Activated CD8-positive, alpha-beta T cell treated with anti-CD3 and anti-CD28 coated beads, Interleukin-2, amount 10 ng/mL, durations not matched to agents 7 days and 5 days (primary cell): ENCODE measurements around the gene ENTPD7. TPM values are rescaled to one million over a fixed set of nuclear protein-coding genes. Genes with fewer than 3 reads are reported as not detected.
A peak's percentile ranks its signal among the peaks of the same experiment; 100 is the strongest.

Source experiments
- ATAC-seq: fragments of 150-1000 bp; cut with Tn5 transposase; one replicate; pipeline ENCODE4 v1.10.0; 2021; ENCODE audit warnings: moderate library complexity
- CTCF ChIA-PET: fragments of 350-600 bp; sonication (Branson Sonifier 250); formaldehyde crosslinking; loops from one replicate; lab custom pipeline; 2021; ENCODE audit warnings: antibody characterized with exemption; lab: Charles Lee
- POLR2A ChIA-PET: fragments of 350-600 bp; sonication (Branson Sonifier 250); formaldehyde crosslinking; loops from one replicate; lab custom pipeline; 2021; ENCODE audit warnings: antibody characterized with exemption; lab: Charles Lee
- DNase-seq: peaks from one replicate; pipeline ENCODE4 v3.0.0-alpha.2; 2020
- H3K27ac Mint-ChIP-seq: one replicate; pipeline ENCODE4 v1.8.0; 2021; ENCODE audit warnings: mild to moderate bottlenecking, mixed read lengths
- H3K27me3 Mint-ChIP-seq: one replicate; pipeline ENCODE4 v1.8.0; 2021; ENCODE audit warnings: low read depth, mixed read lengths
- H3K36me3 Mint-ChIP-seq: one replicate; pipeline ENCODE4 v1.8.0; 2021; ENCODE audit warnings: low read depth, mixed read lengths
- H3K4me1 Mint-ChIP-seq: one replicate; pipeline ENCODE4 v1.8.0; 2021; ENCODE audit warnings: low read depth, mixed read lengths
- H3K4me3 Mint-ChIP-seq: one replicate; pipeline ENCODE4 v1.8.0; 2021; ENCODE audit warnings: mild to moderate bottlenecking, mixed read lengths
- H3K9me3 Mint-ChIP-seq: one replicate; pipeline ENCODE4 v1.8.0; 2022; ENCODE audit warnings: mixed read lengths; ENCODE audit not compliant: insufficient read depth
- total RNA-seq, 2 experiments: library from RNA; stranded (reverse); gene quantifications; one replicate each; pipeline ENCODE4 v1.2.3, GENCODE V29; 2021

Gene ENTPD7
- total RNA-seq = 1 to 10 TPM; 5.8 to 6.0 TPM

- peak; percentile 100 for ATAC-seq
- Mint-ChIP-seq H3K9me3 (no peaks in the 10 kb centered on the region), H3K27ac (peak within 1 kb of the TSS; percentile 68), H3K4me3 (peak within 1 kb of the TSS; percentile 81), H3K4me1 (peaks cover 19% of the 10 kb centered on the region), H3K36me3 (peaks cover 3% of the 10 kb centered on the region), H3K27me3 (peaks cover 23% of the 10 kb centered on the region)
- POLR2A ChIA-PET = interaction anchor here (1.9 to 2.0 kb wide), 2 partner anchors 38 to 72 kb away, joined by 6 to 12 read pairs; partner anchors contain the start of genes COX15, CUTC and SLC25A28
- CTCF ChIA-PET = interaction anchor here (0.8 to 1.8 kb wide), 12 partner anchors 13 to 98 kb away, joined by 3 to 7 read pairs (median 4); partner anchors contain the start of genes COX15 and CUTC
- peak; percentile 94 for DNase-seq
Observed at GRCh38 chr10:99659031-99659867, at the start of gene ENTPD7. Gene ENTPD7, plus strand, starts transcription at chr10:99659509. Its CDS starts 448 bp downstream, at chr10:99659957.

DNA sequence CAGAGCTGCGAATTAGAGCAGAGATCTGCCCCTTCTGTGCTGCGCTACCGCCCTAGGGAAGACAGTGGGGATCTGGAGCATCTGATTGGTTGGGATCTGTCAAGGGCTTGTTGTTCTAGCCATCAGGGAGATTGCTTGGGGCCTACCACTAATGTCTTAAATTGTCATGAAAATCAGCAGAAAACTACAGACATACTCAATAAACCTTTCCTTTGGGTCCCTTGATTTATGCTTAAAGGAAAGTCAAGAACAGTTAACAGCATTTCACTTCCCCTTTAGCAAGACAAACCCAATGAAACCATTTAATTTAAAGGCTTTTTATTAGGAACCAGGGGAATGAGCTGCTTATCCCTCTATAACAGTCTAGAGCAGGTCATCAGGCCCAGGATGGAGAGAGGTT is 49.1 kb upstream of the ENTPD7 start:
- no peaks in the 10 kb centered on the region for H3K9me3 Mint-ChIP-seq
- DNase-seq (no peak), ATAC-seq (no peak)
- H3K27ac Mint-ChIP-seq = no peak overlapping the region
- no peaks in the 10 kb centered on the region for H3K27me3 Mint-ChIP-seq
- peaks cover 15% of the 10 kb centered on the region for H3K4me1 Mint-ChIP-seq
- peaks cover 34% of the 10 kb centered on the region for H3K36me3 Mint-ChIP-seq
- no peak overlapping the region for H3K4me3 Mint-ChIP-seq
- ChIA-PET CTCF (interaction anchor here (3.9 to 11.3 kb wide), 2 partner anchors 11 to 174 kb away, joined by 37 to 101 read pairs; partner anchors contain the start of gene SLC25A28), POLR2A (no interaction called here)

- ATAC-seq (no peak), DNase-seq (no peak)
- Mint-ChIP-seq H3K4me3 (no peak overlapping the region), H3K27me3 (no peaks in the 10 kb centered on the region), H3K27ac (no peak overlapping the region), H3K4me1 (peaks cover 25% of the 10 kb centered on the region), H3K36me3 (peaks cover 44% of the 10 kb centered on the region), H3K9me3 (no peaks in the 10 kb centered on the region)
- ChIA-PET POLR2A (interaction anchor here (1.2 kb wide), 1 partner anchor 10 kb away, joined by 5 read pairs; no protein-coding TSS in a partner anchor), CTCF (interaction anchor here (0.7 to 11.3 kb wide), 17 partner anchors 9 to 244 kb away, joined by 3 to 101 read pairs (median 5); partner anchors contain the start of genes COX15, CUTC and SLC25A28)
Observed at GRCh38 chr10:99611326-99611725, 48.0 kb upstream of the ENTPD7 start.

DNA sequence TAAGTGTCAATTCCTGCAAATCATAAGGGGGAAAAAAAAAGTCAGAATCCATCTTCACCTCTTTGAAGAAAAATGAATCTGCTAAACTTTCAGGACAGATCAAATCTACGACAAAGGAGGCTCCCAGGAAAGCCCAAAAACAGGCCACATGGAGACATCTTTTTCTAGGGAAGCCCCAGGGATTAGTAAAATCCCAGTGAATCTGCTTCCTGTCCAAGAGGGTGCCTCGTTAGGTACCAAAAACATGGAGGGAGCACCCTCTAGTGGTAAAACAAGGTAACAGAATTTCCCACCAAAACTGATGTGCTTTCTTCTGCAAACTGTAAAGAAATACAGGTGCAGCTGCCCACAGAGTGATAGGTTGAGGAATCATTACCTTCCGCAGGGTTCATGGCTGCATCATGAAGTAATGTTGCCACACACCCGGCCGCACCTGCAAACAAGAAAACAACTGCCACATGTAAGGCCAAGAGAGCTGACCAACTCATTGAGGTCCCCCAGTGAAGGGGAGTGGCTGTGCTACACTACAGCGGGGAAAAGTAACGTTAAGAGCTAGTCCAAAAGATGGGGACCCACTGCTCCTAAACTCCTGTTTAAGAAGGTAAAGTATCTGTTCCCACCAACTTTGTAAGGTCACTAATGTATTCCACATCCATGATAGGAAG is 47.0 kb upstream of the ENTPD7 start:
- peak; percentile 59 for ATAC-seq
- H3K4me1 Mint-ChIP-seq = peaks cover 34% of the 10 kb centered on the region
- no peaks in the 10 kb centered on the region for H3K9me3 Mint-ChIP-seq
- no peaks in the 10 kb centered on the region for H3K27me3 Mint-ChIP-seq
- no peak overlapping the region for H3K4me3 Mint-ChIP-seq
- CTCF ChIA-PET = interaction anchor here (0.6 to 11.3 kb wide), 28 partner anchors 9 to 245 kb away, joined by 3 to 101 read pairs (median 4); partner anchors contain the start of genes COX15, CUTC, ENTPD7 and GOT1
- H3K36me3 Mint-ChIP-seq = peaks cover 44% of the 10 kb centered on the region
- H3K27ac Mint-ChIP-seq = peak overlapping the region; percentile 31
- POLR2A ChIA-PET = interaction anchor here (1.2 kb wide), 1 partner anchor 9 kb away, joined by 5 read pairs; no protein-coding TSS in a partner anchor
- peak; percentile 55 for DNase-seq

DNA sequence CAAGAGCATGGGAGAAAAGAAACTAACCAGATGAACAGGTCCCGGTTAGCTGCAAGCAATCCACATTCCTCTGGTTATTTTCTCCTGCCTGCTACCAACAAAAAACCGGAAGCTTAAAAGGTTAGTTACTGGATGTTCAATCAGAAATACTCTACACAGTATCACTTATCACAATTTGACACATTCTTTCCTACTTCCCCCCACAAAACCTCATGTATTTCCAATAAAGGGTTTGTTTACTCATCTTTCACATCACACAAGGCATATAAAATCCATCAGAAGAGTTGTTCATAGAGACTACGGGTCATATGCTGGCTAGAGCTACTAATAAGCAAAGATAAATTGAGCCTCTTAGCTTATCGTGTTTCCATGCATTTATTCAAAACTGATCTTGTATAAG is 43.9 kb upstream of the ENTPD7 start:
- ATAC-seq = no peak
- H3K9me3 Mint-ChIP-seq = no peaks in the 10 kb centered on the region
- POLR2A ChIA-PET = interaction anchor here (0.7 to 1.7 kb wide), 2 partner anchors 97 to 185 kb away, joined by 3 to 5 read pairs; partner anchors contain the start of gene GOT1
- peaks cover 52% of the 10 kb centered on the region for H3K4me1 Mint-ChIP-seq
- no peak overlapping the region for H3K4me3 Mint-ChIP-seq
- H3K27me3 Mint-ChIP-seq = no peaks in the 10 kb centered on the region
- no peak for DNase-seq
- H3K36me3 Mint-ChIP-seq = peaks cover 46% of the 10 kb centered on the region
- CTCF ChIA-PET = interaction anchor here (0.6 to 11.3 kb wide), 7 partner anchors 21 to 231 kb away, joined by 3 to 101 read pairs (median 3); partner anchors contain the start of genes ENTPD7 and GOT1
- no peak overlapping the region for H3K27ac Mint-ChIP-seq

DNA sequence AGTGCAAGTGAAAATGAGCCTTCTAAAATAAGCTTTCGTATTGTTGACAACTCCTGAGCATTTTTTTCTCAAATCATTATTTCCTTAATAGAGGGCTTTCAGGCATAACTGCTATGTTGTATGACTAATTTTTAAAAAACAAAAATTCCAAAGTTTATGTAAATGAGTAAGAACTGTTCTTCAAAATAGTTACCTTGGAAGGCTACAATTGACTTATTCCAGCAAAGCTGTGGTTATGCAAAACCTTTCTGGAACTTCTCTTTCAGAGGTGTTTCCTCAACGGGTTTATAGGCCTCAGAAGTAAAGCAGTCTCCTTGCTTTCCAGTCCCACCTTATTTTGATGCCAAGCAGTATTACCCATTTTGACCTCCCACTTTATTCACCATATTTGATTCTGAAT is 41.6 kb upstream of the ENTPD7 start:
- Mint-ChIP-seq H3K4me3 (peak overlapping the region; percentile 84), H3K9me3 (no peaks in the 10 kb centered on the region), H3K27me3 (no peaks in the 10 kb centered on the region), H3K27ac (no peak overlapping the region), H3K4me1 (peaks cover 53% of the 10 kb centered on the region), H3K36me3 (peaks cover 29% of the 10 kb centered on the region)
- ChIA-PET CTCF (interaction anchor here (1.4 to 11.3 kb wide), 5 partner anchors 57 to 226 kb away, joined by 3 to 101 read pairs (median 8); partner anchors contain the start of genes COX15, CUTC and GOT1), POLR2A (no interaction called here)
- DNase-seq (no peak), ATAC-seq (no peak)

DNA sequence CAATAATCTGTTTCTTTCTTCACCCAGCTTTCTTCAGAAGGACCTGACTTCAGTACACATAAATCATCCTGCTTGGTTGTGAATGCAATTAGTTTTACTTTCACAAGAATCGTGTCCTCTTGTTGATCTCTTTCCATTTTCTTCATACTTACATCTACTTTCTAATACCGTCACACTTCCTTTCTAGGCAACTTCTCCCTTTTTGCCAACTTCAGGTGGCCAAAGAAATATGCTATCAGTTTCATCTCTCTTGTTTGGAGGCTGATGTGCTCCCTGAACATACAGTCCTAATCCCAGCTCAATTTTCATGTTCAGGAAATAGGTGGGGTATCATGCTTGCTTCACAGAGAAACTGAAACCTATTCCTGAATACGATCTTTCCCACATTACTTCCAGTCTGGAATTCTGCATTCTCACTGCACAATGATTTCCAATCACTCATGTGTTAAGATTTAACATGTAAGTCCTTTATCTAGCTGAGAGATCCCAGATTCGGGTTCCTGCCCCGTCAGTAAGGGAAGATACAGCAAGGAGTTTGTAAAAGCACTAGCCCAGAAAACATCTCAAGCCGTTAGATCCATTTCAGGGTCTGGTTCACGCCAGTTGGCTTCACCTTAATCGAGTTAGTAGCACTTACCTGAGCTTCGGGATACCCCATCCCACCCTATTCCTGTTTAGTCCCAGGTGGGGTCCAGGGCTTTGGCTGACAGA is 40.1 kb upstream of the ENTPD7 start:
- Mint-ChIP-seq H3K36me3 (peaks cover 24% of the 10 kb centered on the region), H3K4me3 (peak overlapping the region; percentile 84), H3K4me1 (peaks cover 47% of the 10 kb centered on the region), H3K27ac (peak overlapping the region; percentile 68), H3K27me3 (no peaks in the 10 kb centered on the region), H3K9me3 (no peaks in the 10 kb centered on the region)
- ChIA-PET POLR2A (interaction anchor here (1.8 to 2.9 kb wide), 3 partner anchors 40 to 188 kb away, joined by 8 to 16 read pairs (median 12); partner anchors contain the start of genes COX15, CUTC, ENTPD7 and GOT1), CTCF (interaction anchor here (0.9 to 11.3 kb wide), 8 partner anchors 8 to 227 kb away, joined by 3 to 101 read pairs (median 4); partner anchors contain the start of genes ENTPD7 and GOT1)
- peak; percentile 26 for DNase-seq
- no peak for ATAC-seq

DNA sequence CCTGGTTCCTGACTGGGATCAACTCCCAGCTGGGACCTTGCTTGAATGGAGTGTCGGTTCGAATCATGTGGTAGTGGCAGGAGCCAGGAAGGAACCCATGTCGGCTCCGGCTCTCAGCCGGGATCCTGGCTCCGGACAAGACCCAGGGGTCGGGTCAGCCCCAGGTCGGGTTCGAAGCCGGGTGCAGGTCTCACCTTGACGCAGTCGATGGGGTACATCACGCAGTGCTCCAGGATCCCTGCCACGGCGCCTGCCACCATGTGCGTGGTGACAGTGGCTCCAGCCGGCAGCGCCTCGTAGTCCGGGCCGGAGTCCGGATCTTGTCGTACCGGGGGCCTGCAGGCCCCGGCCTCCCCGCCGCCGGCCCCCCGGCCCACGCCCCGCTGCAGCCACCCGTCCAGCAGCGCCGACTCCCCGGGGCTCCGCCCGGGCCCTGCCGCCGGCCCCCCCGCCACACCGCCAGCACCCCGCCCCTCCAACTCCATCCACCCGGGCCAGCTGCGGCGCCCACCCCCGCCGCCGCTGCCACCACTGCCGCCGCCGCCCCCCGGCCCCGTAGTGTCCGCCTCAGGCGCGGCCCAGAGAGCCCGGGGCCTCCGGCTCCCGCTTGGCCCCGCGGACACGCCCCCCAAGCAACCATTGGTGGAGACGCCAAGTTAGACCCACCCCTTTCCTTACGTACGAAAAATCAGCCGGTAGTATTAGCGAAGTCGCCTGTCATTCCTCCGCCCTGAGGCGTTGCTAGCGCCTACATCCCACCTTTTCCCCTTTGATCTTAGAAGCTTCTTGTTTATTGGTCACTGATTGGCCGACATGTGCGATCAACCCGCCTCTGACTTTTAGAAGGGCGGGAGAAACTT is 39.2 kb upstream of the ENTPD7 start, which contains the start of gene SLC25A28:
Gene SLC25A28, minus strand, starts transcription at position 589 of the 860 bp plus-strand sequence. Its CDS starts 104 bp downstream, at position 485.
- Mint-ChIP-seq H3K4me3 (peak within 1 kb of the TSS; percentile 84), H3K27me3 (no peaks in the 10 kb centered on the region), H3K27ac (peak within 1 kb of the TSS; percentile 96), H3K4me1 (peaks cover 46% of the 10 kb centered on the region), H3K36me3 (peaks cover 24% of the 10 kb centered on the region), H3K9me3 (no peaks in the 10 kb centered on the region)
- DNase-seq (peak; percentile 45), ATAC-seq (peak; percentile 0)
- CTCF ChIA-PET = interaction anchor here (0.8 to 11.3 kb wide), 6 partner anchors 9 to 402 kb away, joined by 3 to 101 read pairs (median 4); partner anchors contain the start of gene CUTC
- POLR2A ChIA-PET = interaction anchor here (0.8 to 2.9 kb wide), 6 partner anchors 13 to 189 kb away, joined by 3 to 16 read pairs (median 6); partner anchors contain the start of genes COX15, CUTC, ENTPD7 and GOT1

GRCh38 chr10:99620711-99621453 is 38.4 kb upstream of the ENTPD7 start:
- peaks cover 17% of the 10 kb centered on the region for H3K36me3 Mint-ChIP-seq
- CTCF ChIA-PET = interaction anchor here (0.8 to 6.0 kb wide), 6 partner anchors 10 to 401 kb away, joined by 3 to 37 read pairs (median 6); partner anchors contain the start of gene CUTC

More at GRCh38 chr10:99620711-99621453, 38.4 kb upstream of the ENTPD7 start:
- Mint-ChIP-seq H3K27ac (peak overlapping the region; percentile 96), H3K4me1 (peaks cover 39% of the 10 kb centered on the region), H3K27me3 (peaks cover 4% of the 10 kb centered on the region), H3K4me3 (peak overlapping the region; percentile 84), H3K9me3 (no peaks in the 10 kb centered on the region)
- ATAC-seq (peak; percentile 94), DNase-seq (peak; percentile 96)
- POLR2A ChIA-PET = interaction anchor here (0.6 to 2.9 kb wide), 7 partner anchors 9 to 150 kb away, joined by 3 to 16 read pairs (median 3); partner anchors contain the start of genes COX15, CUTC and ENTPD7
